GM18505 (cell line): ENCODE results near the gene CNTN4.

Experiments
- ATAC-seq: cut with Tn5 transposase; IDR thresholded peaks from one replicate; pipeline ENCODE4 v1.9.1; 2021; ENCODE audit not compliant: unreplicated experiment
- POLR2A ChIP-seq: IDR thresholded peaks from 4 replicates; pipeline ENCODE4 v1.6.1; 2011; ENCODE audit warnings: borderline replicate concordance; ENCODE audit not compliant: insufficient read depth, insufficient read length; ENCODE audit errors: extremely low read depth

The CNTN4 gene

DNA sequence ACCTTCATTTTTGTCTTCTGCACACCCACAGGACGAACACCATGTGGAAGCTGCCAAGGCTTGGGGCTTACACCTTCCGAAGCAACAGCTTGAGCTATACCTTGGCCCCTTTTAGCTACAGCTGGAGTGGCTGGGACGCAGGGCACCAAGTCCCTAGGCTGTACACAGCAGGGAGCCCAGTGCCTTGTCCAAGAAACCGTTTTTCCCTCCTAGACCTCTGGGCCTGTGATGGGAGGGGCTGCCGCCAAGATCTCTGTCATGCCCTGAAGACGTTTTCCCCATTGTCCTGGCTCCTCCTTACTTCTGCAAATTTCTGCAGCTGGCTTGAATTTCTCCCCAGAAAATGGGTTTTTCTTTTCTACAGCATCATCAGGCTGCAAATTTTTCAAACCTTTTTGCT lies 7.8 kb downstream of the CNTN4 start:
- ATAC-seq: no peak

DNA sequence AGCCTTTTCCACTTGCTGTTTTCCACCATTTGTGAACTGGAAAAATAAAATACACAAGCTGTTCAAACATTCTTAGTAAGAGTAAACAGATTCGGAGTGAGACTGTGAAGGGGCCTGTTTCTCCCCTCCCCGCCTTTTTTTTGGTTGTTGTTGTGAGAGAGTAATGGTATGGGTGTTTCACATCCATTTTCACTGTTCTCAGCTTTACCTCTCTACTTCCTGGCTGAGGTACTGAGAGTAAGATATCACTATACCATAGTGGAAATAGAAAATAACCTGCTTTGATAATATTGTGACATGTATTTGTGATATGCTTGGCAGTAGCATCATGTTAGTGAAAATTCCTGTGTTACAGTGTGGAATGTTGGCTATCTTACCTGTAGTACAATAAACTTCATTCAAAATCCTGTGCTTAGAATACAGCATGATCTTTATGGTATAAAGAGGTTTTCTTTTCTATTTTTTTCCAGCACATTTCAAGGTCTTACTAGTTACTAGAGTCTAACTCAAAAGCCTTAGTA lies 12.0 kb downstream of the CNTN4 start:
- ATAC-seq: no peak
- no peak for TF ChIP-seq POLR2A

More for the DNA sequence above, 7.8 kb downstream of the CNTN4 start:
- no peak for TF ChIP-seq POLR2A

DNA sequence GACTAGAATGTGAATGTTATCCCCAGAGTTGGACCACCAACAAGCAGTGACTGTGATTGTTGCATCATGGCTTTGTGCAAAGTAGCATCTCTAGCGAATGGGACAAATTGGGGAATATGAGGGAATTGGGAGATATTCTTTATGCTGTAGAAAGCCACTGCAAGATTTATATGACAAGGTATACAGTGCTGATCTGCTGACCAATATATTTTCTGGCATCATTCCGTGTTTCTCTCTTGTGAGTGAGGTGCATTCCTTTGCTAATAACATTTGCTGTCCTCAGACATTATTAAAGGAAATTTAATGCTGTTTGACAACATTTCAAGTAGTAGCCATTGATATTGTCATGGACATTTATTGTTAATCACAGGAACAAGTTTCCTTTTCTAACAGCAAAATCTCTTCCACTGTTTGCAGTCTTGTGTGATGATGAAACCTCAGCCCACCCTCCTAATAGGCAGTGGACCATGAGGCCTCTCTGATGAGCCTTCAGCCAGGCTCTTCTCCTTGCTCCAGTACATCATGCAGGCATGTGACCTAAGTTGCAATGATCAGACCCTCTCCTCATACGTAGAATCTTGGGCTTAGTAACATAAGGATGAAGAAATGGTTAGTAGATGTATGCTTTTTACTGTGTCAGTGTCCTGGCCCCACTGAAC lies 16.1 kb downstream of the CNTN4 start:
- ATAC-seq: no peak

DNA sequence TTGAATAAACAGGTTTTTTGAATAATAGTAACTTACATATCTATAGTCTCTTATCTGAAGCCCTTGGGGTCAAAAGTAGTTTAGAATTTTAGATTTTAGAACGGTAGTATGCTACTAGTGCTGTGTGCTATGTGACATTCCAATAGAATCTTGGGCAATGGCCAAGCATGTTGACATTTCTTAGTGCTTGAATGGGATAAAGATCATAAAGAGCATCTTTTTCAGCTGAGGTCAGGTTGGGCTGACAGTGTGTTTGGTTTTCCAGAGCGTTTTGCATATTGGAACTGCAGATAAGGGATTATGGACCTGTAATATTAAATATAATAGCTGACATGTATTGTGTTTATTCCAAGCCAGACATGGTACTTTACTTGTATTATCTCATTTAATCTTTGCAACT lies 32.1 kb downstream of the CNTN4 start:
- TF ChIP-seq POLR2A: no peak

More for the DNA sequence above, 16.1 kb downstream of the CNTN4 start:
- TF ChIP-seq POLR2A: no peak

DNA sequence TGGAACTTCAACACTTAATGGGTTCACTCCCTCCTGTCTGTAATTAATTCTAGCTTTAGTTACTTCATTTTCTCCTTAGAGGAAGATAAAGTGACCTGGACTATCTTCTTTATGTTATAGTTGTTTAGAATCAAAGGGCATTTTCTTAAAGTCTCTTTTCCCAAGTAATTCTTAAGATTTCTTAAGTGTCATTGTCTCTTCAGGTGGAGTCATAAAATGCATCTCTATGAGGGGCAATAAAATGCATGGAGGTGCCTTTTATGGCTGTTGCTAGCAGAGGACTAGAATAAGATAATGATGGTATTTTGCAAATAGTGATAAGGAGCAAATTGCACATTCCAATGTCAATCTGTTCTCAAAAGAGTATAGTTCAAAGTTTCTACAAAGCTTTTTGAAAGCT lies 34.5 kb downstream of the CNTN4 start:
- no peak for TF ChIP-seq POLR2A
- ATAC-seq: no peak

More for the DNA sequence above, 32.1 kb downstream of the CNTN4 start:
- no peak for ATAC-seq

DNA sequence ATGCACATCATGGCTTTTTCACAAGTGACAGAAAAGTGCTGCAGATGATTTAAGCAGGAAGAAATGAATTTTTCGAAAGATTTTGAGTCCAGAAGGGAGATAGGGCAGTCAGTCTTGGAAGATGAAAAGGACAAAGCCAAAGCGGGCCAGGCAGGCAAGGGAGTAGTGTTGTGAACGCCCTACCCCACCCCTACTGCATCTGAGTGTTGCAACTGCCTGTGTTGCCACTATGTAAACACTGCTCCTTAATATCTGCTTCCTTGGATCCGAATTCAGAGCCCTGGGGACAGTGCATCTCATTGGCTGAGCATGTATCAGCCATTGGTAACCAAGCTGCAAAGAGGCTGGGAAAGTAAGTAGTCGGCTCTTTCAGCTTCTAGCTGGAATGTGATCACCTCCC lies 39.0 kb downstream of the CNTN4 start:
- no peak for ATAC-seq
- TF ChIP-seq POLR2A: no peak

DNA sequence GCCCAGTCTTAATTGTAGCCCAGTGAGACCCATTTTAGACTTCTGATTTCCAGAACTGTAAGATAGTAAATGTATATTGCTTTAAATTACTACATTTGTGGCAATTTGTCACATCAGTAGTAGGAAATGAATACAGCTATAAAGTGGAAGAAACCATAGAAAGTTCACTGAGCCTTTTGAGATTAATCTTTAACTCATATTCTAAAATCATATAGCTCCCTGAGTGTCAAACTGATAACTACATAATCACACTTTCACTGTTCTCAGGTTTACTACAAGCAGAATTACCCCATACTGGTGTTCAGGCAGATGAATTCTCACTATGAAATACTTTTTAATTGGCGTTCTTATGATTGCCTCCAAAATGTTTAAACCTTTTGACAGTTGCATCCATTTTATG lies 42.8 kb downstream of the CNTN4 start:
- ATAC-seq: no peak
- TF ChIP-seq POLR2A: no peak

DNA sequence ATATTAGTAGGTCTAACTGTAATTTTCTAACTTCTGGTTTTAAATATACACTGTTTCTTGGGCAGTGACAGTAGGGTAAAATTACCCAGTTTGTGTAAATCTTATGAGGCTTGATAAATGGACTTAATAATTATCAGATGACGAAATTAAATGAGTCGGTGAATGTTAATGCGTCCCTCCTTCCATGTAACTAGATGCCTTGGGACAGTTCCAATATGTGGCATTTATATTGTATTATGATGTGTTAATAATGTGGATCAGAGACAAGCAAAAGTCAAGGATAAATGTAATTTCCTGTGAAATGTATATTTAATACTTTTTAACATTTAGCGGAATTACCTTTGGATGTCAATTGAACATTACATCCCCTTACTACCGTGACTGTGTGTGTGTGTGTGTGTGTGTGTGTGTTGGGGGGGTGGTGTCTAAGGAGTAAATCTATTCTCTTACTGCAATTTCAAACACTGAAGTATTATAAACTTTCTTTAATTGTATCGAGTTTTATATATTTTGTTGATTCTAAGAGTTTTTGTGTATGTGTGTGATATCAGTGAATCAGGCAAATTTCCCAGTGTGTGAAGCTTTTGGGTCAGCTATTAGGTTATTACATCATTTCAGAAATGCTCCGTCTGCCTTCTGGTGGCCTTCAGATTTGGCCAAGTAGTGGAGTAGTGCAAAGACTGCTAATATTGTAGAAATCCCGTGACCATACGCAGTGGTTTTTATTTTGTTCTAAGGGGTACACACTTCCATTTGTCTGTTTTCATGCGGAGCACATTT lies 50.1 kb downstream of the CNTN4 start:
- ATAC-seq: no peak
- no peak for TF ChIP-seq POLR2A

DNA sequence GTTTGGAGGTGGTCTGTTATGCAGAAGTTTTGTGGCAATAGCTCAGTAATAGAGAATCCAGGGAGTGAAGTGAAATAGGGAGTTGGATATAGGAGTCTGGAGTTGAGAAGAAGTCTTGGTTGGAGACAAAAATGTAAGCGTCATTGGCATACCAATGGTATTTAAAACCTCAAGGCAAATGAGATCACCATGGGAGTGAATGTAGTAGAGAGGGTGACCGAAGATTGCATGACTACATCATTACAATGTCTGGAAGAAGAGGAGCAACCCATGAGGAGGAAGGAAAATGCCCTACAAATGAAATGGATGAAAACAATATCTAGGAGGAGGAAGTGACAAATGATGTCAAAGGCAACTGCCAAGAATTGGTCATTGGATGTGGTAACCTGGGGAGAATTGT lies 54.4 kb downstream of the CNTN4 start:
- ATAC-seq: no peak
- no peak for TF ChIP-seq POLR2A

DNA sequence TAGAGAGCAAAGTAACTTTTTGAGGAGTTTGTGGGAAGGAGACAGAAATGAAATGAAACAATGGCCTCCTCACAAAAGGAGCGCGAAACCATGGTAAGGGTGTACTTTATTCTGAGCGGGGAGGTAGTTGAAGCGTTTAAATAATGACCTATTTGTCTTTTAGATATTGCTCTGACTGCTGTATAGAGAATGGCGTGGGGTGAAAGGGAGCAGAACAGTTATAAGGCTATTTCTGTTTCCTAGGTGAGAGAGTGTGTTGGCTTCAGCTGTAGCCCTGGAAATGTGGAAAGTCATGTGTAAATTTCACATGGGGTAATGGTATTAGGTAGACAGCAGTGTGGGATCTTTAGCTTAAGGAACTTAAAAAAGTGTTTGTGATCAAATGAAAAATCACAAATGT lies 54.9 kb downstream of the CNTN4 start:
- ATAC-seq: no peak
- TF ChIP-seq POLR2A: no peak

DNA sequence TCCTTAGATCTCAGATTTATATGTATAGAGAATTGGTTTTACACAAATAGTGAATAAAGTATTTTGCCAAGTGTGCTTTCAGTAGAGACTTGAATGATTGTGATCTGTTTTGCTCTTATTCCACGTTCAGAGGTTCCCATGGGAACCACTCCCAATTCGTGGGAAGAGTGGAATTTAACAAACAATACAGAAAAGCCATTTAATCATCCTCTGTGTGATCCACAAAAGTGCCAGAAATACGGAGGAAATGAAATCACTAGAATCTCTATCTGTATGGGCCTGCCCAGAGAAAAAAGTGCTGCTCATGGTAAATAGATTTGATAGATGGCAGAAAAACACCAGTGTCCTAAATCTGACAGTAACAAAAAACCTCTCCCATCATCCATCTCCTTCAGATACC lies 56.0 kb downstream of the CNTN4 start:
- no peak for TF ChIP-seq POLR2A
- ATAC-seq: no peak

DNA sequence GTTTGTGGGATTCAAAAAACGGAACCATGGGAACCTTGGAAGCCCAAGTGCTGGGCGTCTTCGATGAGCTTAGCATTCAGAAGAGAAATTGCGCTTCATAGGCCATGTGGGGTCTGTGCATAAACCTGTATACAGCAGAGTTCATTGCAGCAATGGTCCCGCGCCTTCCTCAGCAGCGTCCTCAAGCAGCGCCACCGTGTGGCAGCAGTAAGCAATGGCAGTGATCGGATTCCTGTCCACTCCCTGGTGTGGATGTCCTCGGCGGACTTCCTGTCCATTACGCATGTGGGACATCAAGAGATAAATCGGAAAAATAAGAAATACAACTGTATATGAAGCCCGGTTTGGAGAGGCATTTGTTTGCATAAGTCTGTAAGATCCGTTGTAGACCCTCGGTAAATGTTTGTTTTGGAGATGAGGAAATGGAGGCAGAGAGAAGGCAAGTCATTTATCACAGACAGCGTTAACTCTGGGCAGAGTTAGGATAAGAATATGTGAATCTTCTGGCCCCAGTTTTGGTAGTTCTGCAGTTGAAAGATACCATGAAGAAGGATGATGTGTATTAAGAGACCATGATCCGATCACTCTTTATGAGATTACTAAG lies 57.7 kb downstream of the CNTN4 start:
- ATAC-seq: peak; percentile 69
- no peak for TF ChIP-seq POLR2A

DNA sequence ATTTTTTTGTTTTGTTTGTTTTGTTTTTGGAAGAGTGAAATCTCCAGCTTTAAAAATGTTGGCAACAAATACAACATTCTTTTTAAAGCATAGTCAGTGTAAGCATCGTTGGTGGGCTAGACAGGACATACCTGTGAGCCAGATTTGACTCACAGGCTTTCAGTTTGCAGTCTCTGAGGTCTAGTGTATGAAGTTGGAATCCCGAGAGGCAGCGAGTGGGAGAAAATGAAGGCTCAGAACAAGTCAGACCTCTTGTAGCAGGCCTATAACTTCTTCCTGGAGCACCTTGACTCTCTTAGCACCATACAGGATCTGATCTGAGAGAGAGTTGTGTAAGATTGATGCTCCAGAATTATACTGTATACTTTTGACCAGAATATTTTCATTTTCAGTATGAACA lies 60.2 kb downstream of the CNTN4 start:
- no peak for TF ChIP-seq POLR2A
- ATAC-seq: no peak

DNA sequence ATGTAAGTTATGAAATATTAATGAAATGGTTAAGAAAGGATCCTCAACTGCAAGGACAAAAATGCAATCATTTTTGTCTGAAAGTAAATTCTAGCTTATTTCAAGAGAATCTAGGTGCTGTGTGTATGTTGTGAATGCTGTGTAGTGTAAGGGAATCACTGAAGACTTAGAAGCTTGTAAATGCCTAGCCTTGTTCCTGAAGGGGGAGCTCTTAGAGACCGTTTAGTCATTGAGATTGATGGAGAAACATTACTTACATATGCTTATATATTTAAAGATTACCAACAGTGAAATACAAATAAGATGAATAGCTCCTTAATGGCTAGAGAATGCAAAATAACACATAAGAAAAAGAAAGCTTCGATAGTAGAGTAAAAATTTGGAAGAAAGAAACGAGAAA lies 67.9 kb downstream of the CNTN4 start:
- no peak for ATAC-seq
- TF ChIP-seq POLR2A: no peak
